ENCODE measurements around the gene GCSAML.

GCSAML gene

GRCh38 chr1:247574664-247575063 lies 25.7 kb downstream of the GCSAML start:
- no peak for FAIRE-seq

- no peak for FAIRE-seq
Measured at GRCh38 chr1:247576514-247576913, 27.6 kb downstream of the GCSAML start.

GRCh38 chr1:247578946-247579460 lies 30.1 kb downstream of the GCSAML start:
- no peak for FAIRE-seq

- no peak for FAIRE-seq
Measured at GRCh38 chr1:247588060-247588459, 39.1 kb downstream of the GCSAML start, which contains the start of gene OR2G2. OR2G2 (plus strand) TSS chr1:247588360; CDS start chr1:247588360, 0 bp downstream.

- no peak for FAIRE-seq
Measured at GRCh38 chr1:247605286-247605685, 56.4 kb downstream of the GCSAML start, which contains the start of gene OR2G3. OR2G3 (plus strand) TSS chr1:247605586; CDS start chr1:247605586, 0 bp downstream.

- FAIRE-seq, result no peak
Measured at GRCh38 chr1:247613405-247613804, 64.5 kb downstream of the GCSAML start.

- FAIRE-seq, result no peak
Measured at GRCh38 chr1:247614625-247615024, 65.7 kb downstream of the GCSAML start.
